GM18526 (cell line): ENCODE measurements around the gene CNP.

Experiments used
- POLR2A ChIP-seq: IDR thresholded peaks from 3 replicates; pipeline ENCODE4 v1.6.1; 2011; ENCODE audit not compliant: insufficient read length; ENCODE audit errors: extremely low read depth

The CNP gene

DNA sequence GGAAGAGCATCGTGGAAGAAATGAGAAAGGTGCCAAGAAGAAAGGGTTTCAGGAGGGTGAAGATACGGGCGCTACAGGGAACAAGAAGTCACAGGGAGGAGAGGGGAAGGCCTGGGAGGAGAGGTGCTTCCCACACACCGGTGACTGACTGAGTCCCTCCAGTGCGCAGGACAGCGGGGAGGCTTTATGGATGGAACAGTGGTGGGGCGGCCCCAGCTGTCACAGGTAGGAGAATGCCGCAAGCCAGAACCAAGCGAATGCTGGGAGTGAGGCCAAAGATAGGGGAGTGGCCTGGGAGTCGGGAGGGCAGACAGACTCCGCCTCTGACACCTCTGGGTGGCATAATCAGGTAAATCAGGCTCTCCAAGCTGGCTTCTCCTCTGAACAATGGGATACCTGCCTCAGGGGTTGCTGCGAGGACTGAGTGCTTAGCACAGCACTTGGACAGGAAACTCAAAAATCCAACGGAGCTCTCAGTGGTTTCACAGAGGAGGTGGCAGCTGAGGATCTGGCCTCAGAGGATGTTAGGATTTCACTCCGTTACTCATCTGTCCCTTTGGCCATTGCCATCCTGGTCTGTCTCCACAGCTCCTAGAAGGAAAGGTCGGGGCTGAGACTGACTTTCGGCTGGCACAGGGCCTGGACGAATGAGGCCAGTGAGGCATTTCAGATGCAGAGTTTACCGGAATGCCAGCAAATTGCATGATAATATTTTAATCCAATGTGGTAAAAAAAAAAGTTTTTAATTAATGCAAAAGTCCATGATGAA lies 717 bp upstream of the CNP start:
- TF ChIP-seq POLR2A, result no peak

DNA sequence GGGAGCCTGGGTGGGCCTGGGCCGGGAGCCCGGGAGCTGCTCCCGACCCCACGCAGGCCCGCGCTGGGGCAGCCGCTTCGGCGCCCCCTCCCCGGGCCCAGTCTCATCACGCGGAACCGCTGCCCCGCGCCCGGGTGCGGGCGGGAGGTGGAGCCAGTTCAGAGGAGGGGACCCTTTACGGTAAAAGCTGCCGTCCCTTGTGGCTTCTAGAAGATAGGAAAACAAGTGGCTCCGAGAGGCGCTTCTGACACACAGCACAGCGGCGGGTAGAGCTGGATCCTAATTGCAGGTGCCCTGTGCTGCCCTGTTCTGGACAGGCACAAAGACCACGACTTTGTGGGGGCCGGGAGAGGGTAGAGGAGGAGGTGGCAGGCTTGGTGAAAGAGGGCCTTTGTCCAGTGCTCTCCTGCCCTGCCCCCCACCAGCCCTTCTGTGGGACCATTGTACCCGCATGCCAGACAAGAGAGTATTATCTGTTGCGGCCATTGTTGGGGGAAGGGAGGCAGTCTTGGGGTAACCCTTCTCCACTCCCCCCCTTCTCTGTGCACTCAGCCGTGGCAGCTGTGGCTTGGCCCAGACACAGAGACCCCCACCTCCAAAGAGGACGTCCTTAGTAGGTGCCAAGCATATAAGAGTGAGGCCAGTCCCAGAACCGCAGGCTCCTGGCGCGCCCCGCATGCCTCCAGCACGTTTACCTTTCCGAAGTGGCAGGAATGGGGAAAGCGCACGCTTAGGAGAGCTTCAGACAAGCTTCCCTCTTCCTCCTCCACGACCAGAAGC lies 736 bp downstream of the CNP start:
- no peak for TF ChIP-seq POLR2A

DNA sequence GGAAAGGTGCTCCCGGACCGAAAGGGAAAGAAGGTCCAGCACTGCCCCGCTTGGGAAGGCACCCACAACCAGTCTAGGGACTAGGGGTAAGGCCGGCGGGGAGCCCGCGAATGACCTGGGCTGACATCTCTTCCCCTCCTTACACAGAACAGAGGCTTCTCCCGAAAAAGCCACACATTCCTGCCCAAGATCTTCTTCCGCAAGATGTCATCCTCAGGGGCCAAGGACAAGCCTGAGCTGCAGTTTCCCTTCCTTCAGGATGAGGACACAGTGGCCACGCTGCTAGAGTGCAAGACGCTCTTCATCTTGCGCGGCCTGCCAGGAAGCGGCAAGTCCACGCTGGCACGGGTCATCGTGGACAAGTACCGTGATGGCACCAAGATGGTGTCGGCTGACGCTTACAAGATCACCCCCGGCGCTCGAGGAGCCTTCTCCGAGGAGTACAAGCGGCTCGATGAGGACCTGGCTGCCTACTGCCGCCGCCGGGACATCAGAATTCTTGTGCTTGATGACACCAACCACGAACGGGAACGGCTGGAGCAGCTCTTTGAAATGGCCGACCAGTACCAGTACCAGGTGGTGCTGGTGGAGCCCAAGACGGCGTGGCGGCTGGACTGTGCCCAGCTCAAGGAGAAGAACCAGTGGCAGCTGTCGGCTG lies 1.5 kb downstream of the CNP start:
- no peak for TF ChIP-seq POLR2A

DNA sequence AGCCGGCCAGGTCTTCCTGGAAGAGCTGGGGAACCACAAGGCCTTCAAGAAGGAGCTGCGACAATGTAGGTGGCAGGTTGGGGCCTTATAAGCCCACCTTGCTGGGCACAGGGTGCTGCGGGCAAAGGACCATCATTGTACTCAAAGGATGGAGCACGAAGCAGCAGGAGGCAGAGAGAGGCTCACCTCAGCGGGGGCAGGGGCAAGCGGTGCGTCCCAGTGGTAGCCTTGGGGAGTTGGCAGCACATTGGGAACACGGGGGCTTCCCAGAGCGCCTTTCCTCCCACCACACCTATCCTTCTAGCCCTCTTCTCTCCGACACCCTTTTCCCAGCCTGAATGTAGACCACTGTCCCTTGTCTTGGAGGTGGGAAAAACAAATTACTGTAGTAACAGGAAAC lies 2.1 kb downstream of the CNP start:
- TF ChIP-seq POLR2A, result no peak

DNA sequence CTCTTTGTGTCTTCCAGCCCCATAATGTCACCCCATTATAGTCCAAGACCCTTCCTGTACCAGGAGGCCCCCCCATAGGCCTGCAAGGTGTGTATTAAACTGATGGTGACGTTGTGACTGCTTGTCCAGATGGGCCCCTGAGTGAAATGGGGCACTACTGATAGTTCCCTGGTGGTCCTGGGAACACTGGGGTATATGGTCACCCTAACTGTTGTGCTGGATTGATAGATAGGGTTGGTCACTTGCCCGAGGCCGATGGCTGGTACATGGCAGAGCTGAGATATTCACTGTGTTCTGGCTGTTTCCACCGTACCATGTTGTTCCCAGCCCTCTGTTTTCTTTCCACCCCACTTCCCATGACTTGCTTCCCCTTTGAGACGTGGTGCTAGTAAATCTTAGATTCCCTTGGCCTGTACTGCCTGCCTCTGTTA lies 4.3 kb downstream of the CNP start:
- no peak for TF ChIP-seq POLR2A

DNA sequence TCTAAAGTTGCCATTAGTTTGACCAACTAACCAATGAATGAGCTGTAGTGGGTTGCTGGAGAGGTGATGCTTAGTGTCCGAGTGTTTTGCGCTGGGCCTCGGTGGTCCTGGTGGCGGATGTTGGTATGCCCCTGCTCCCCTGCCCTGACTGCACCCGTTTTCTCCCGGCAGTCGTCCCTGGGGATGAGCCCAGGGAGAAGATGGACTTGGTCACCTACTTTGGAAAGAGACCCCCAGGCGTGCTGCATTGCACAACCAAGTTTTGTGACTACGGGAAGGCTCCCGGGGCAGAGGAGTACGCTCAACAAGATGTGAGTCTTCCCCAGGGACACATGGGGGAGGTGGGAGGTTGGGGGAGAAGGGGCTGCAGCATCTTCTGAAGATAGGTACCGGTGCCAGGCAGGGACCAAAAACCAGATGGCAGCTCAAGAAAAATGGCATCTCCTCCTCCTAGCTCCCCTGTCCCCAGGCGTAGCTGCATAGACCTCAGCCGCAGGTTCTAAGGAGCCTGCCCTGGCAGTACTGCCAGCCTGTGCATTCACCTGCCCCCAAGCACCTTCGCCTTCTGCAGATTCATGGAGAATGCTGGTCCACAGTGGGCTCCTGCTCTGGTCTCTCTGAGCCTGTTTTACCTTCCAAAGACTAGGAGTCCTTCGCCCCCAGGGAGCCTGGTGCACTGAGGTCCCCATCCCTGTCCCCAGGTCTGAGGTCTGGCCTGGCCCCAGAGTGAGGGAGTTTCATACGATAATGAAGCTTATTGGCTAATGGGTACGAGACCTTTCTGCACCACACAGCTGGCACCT lies 5.3 kb downstream of the CNP start:
- no peak for TF ChIP-seq POLR2A

DNA sequence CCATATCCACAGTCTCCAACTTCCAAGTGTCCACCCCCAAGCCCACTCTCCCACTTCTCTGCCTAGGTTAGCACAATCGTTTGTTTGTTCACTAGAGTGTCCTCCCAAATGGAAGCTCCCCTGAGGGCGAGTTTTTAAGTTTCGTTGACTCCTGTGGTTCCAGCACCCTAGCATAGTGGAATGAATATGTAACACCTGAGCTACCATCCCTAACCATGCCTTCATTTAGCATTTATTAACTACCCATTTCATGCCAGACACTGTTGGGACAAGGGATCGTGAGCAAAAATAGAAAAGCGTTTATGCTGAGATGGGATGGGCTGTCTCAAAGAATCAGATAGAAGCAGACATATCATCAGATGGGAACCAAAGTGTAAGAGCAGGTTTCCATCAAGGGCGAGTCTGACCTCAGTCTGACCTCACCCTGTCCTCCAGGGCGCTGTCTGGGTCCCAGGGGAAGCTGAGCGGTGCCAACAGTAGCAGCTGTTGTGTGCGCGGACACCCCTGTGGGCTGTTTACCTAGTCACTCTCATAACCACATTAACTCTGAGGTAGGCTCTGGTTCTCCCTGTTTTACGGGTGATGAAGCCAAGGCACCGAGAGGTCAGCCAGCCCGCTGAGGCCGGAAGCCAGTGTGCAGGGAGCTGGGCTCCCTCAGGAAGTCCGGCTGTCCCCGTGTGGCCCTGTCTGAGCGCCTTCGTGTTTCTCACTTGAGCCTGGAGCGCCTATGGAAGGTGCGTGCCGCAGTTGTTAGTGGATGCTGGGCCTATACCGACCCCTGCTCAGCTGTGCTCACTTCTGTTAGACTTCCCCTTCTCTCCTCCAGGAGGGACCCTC lies 6.2 kb downstream of the CNP start:
- TF ChIP-seq POLR2A, result no peak

DNA sequence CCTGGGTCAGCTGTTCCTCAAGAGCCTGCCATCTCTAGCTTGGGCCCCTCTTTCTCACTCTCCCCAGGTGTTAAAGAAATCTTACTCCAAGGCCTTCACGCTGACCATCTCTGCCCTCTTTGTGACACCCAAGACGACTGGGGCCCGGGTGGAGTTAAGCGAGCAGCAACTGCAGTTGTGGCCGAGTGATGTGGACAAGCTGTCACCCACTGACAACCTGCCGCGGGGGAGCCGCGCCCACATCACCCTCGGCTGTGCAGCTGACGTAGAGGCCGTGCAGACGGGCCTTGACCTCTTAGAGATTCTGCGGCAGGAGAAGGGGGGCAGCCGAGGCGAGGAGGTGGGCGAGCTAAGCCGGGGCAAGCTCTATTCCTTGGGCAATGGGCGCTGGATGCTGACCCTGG lies 6.8 kb downstream of the CNP start:
- TF ChIP-seq POLR2A, result no peak

DNA sequence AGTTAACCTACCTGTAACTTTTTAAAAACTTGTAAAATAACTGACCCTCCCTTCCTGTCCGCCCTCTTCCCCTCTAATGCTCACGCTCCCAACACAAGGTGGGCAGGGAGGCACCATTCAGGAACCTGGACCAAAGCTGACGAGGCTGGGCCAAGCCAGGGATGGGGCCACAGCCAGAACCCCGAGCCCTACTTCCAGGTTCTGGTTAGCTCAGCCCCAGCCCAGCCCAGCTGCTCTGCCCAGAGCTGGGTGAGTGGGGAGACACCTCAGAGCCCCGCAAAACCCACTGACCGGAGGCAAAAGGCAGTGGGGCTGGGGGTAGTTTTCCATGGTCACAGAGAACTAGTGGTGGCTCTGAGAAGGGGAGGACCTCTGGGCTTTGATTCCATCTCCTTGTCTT lies 7.4 kb downstream of the CNP start:
- TF ChIP-seq POLR2A, result no peak

DNA sequence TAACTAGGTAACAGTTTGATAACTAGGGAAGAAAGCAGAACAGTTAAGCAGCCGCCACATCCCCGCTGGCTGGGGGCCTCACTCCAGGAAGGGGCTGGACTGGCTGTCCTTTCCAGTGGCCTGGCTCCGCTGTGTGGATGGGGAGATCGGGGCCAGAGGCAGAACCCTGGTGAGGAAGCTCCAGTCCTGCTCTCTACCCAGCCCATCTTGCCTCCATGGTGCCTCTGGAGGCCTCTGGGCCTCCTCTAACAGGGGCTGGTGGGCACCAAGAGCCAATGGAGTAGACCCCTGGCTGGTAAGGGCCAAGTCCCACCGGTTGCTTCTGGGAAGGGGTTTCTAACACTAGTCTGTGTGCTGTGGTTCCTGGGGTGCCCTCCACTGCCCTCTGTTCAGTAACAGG lies 8.1 kb downstream of the CNP start:
- no peak for TF ChIP-seq POLR2A

DNA sequence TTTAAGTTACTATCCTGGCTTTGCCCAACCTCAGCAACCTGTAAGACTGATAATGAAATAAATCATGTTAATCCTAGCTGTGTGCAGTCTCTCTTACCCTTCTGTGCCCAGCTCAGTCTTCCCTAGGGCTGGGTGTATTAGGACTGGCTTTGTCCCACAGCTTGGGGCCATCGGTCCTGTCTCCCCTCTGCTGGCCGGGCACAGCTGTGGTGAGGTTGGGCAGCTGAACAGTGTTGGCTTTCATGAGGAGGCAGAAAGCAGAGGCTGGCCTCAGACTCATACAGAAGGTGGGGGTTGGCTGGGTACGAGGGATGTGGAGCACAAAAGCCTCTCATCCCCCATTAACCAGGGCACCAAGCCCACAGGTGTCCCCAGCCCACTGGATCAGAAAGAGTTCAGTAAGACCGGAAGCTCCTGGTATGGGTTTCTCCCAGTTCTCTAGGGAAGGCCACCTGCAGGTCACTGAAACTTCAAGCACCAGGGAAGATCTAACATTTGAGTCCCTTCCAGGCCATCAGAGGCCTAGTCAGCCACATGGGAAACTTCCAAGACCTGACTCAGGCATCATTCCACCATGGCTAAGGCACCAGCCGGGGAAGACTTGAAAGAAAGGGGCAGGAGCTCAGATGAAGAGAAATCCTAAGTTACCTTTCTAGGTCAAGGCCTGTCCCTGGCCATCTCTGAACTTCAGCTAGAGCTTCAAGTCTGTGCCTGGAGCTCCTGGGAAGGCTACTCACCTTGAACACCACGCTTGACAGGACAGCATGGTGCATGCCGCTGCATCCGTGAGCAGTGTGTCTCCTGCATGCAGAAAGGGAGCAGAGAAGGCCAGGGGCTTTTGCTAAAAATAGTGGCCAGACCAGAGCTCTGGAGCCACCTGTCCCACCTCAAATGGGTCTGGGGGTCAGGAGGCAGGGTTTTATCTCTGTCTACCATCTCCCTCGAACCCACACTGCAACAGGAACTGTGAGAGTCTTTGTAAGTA lies 8.8 kb downstream of the CNP start:
- no peak for TF ChIP-seq POLR2A

DNA sequence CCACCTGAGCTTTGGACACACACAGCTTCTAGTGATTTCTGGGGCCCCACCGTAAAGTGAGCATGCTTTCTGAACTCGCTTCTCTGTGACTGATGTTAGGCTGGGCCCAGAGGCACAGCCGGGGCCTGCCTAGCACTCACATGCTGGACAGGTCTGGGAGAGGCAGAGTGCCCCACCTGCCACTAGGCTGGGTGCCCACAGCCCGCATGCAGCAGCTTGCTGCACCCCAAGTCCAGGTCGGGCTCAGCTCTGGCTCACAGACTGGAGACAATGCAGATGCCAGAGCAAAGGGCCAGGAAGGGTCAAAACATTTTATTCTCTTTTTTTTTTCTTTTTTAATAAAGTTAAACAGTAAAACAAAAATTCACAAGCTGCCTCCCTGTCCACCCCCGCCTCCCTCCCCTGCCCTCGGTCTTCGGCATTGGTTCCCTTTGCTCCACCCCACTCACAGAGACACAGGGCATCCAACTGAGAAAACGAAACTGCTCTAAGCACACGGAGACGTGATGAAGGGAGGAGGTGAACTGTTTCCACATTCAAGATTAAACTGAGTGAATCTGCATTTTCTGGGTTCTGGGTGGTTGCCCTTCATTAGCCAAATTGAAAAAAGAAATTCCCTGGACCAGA lies 9.7 kb downstream of the CNP start:
- no peak for TF ChIP-seq POLR2A

DNA sequence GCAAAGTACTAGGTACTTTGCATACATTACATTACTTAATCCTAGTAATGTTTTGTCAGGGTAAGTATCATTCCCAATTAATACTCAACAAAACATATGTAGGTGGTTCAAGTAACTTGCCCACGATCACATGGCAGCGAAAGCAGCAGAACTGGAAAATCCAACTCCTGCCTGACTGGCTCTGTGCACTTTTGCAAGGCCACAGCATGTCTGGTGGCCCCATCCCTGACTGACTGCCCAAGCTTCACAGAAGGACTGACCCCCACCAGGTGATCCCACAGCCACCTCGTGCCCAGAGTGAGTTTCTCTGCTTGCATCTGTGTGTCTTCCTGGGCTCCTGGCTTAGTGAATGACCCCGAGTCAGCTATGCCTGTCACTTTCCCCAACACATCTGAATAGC lies 11.4 kb downstream of the CNP start:
- TF ChIP-seq POLR2A, result no peak
